GM13976 (cell line): ENCODE measurements around the gene KNDC1.

Experiments used
- DNase-seq: peaks from one replicate; pipeline ENCODE4 v3.0.0; 2012; ENCODE audit warnings: low spot score
- in situ Hi-C: fragments of 300-500 bp; cut with MboI; formaldehyde crosslinking; loops from one replicate; pipeline ENCODE4 v1.12.0; 2022; ENCODE audit warnings: low sequenced_read_pairs, mixed read lengths, inconsistent platforms; ENCODE audit not compliant: unreplicated experiment
- TF ChIP-seq, protein P1 (sequence below): IDR thresholded peaks from 2 replicates; pipeline ENCODE4 v1.5.1; 2012; ENCODE audit warnings: borderline replicate concordance, mild to moderate bottlenecking; ENCODE audit not compliant: insufficient read depth; ENCODE audit errors: extremely low read depth, missing control alignments, control extremely low read depth

The KNDC1 gene

GRCh38 chr10:133196221-133196915 is 36.3 kb downstream of the KNDC1 start:
- no peak for DNase-seq
- in situ Hi-C loops = no loop called here
- TF ChIP-seq, protein P1, sequence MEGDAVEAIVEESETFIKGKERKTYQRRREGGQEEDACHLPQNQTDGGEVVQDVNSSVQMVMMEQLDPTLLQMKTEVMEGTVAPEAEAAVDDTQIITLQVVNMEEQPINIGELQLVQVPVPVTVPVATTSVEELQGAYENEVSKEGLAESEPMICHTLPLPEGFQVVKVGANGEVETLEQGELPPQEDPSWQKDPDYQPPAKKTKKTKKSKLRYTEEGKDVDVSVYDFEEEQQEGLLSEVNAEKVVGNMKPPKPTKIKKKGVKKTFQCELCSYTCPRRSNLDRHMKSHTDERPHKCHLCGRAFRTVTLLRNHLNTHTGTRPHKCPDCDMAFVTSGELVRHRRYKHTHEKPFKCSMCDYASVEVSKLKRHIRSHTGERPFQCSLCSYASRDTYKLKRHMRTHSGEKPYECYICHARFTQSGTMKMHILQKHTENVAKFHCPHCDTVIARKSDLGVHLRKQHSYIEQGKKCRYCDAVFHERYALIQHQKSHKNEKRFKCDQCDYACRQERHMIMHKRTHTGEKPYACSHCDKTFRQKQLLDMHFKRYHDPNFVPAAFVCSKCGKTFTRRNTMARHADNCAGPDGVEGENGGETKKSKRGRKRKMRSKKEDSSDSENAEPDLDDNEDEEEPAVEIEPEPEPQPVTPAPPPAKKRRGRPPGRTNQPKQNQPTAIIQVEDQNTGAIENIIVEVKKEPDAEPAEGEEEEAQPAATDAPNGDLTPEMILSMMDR = no peak

GRCh38 chr10:133196936-133197758 is 37.1 kb downstream of the KNDC1 start:
- TF ChIP-seq, protein P1 = no peak
- no peak for DNase-seq
- in situ Hi-C loops = no loop called here

DNA sequence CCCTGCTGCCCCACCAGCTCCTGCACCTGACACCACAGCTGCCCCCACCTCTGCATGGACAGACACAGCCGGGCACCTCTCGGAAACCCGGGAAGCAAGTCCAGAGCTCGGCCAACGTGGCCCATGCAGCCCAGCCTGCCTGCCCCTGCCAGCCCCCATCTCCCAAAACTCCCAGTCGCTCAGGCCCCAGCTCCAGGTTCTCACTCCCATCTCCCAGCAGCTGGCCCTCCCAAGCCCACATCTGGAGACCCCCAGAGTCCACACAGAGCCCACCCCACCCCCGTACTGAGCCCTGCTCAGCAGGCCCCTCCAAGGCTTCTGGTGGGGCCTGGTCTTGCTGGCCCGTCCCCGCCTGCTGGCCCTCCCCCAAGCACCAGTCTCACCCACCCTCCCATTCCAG is 37.8 kb downstream of the KNDC1 start:
- DNase-seq = no peak
- in situ Hi-C loops = no loop called here
- TF ChIP-seq, protein P1 = no peak

GRCh38 chr10:133198206-133198605 is 38.2 kb downstream of the KNDC1 start:
- in situ Hi-C loops = no loop called here
- no peak for DNase-seq
- TF ChIP-seq, protein P1 = no peak

DNA sequence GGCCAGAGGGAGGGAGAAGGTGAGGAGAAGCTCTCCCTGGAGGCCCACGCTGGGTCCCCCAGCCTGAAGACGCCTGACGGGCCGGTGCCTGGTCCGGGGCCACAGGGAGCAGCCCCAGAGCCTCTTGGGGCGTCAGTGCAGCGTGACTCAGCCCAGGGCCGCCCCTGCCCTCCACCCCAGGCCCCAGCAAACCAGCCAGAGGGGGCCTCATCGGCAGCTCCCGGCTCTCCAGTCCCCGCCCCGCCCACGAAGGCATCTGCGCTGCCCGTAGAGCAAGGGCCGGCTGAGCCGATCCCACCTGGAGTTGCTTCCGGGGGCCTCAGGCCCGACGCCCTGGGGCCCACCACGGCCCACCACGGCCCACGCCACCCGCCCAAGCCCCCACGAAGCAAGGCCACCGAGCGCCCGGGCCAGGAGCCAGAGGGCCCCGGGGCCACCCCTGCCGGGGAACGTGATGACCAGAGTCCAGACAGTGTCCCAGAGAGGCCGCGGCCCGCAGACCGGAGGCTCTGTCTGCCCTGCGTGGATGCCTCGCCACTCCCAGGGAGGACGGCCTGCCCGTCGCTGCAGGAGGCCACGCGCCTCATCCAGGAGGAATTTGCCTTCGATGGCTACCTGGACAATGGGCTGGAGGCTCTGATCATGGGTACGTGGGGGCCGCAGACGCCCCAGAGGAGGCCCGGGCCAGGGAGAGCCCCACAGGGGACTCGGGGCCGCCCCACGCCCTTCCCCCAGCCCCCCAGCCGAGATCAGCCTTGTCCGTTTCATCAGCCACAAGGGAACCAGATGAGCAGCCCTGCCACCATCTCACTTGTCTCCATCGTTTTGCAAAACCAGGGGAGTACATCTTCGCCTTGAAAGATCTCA is 38.8 kb downstream of the KNDC1 start:
- no peak for DNase-seq
- TF ChIP-seq, protein P1 = no peak
- in situ Hi-C loops = no loop called here

GRCh38 chr10:133199488-133199885 is 39.5 kb downstream of the KNDC1 start:
- no peak for DNase-seq
- TF ChIP-seq, protein P1 = no peak
- in situ Hi-C loops = no loop called here
